T-cell (primary cell): ENCODE measurements around the gene RAE1. TPM values are rescaled to one million over a fixed set of nuclear protein-coding genes. Genes with fewer than 3 reads are reported as not detected.
A peak's percentile ranks its signal among the peaks of the same experiment; 100 is the strongest.

Source experiments
- ATAC-seq, 4 experiments: fragments of 200-7000 bp in 3 of 4; fragments of 150-1000 bp in 1 of 4; cut with Tn5 transposase; replicated peaks in 1 of 4; 1 replicate in 3 of 4; 2 replicates in 1 of 4; pipeline ENCODE4 v1.10.0; 2021; ENCODE audit warnings: moderate library complexity in 3 of 4, mild to moderate bottlenecking in 2 of 4, moderate number of reproducible peaks in 1 of 4
- CTCF ChIA-PET, 2 donors: fragments of 300-600 bp; sonication (Branson Sonifier 250); formaldehyde crosslinking; loops; one replicate each; lab custom pipeline; 2022; ENCODE audit warnings: antibody characterized with exemption in 2 of 2; lab: Charles Lee
- POLR2A ChIA-PET, 2 donors: fragments of 300-600 bp; sonication (Branson Sonifier 250); formaldehyde crosslinking; loops; one replicate each; lab custom pipeline; 2022; ENCODE audit warnings: antibody characterized with exemption in 2 of 2; lab: Charles Lee
- DNase-seq, 35 experiments: peaks; one replicate each; pipeline versions ENCODE4 v3.0.0 to v3.0.0-alpha.2; 2013 to 2023
- H3K27ac ChIP-seq: one replicate; pipeline ENCODE4 v1.5.1; 2013; ENCODE audit warnings: low read length
- H3K27me3 ChIP-seq, 2 experiments: replicated peaks in 1 of 2; 1 replicate in 1 of 2; 2 replicates in 1 of 2; pipeline versions ENCODE4 v1.6.1 to v1.7.0; 2013; ENCODE audit warnings: low read length in 1 of 2, mixed read lengths in 1 of 2; ENCODE audit not compliant: control insufficient read depth in 2 of 2, insufficient read depth in 2 of 2; ENCODE audit errors: extremely low read depth in 1 of 2
- H3K36me3 ChIP-seq, 2 donors: 1 replicate in 1 of 2; 2 replicates in 1 of 2; pipeline versions ENCODE4 v1.6.1 to v1.7.0; 2013; ENCODE audit warnings: low read length in 1 of 2; ENCODE audit not compliant: control insufficient read depth in 2 of 2, insufficient read depth in 1 of 2; ENCODE audit errors: extremely low read depth in 1 of 2
- H3K4me1 ChIP-seq, 2 experiments: 1 replicate in 1 of 2; 2 replicates in 1 of 2; pipeline versions ENCODE4 v1.6.1 to v1.7.0; 2013; ENCODE audit warnings: low read length in 2 of 2, mixed read lengths in 1 of 2; ENCODE audit not compliant: insufficient read depth in 2 of 2, control insufficient read depth in 1 of 2; ENCODE audit errors: extremely low read depth in 1 of 2
- H3K4me3 ChIP-seq, 2 donors: 1 replicate in 1 of 2; 2 replicates in 1 of 2; pipeline versions ENCODE4 v1.5.1 to v1.7.0; 2013; ENCODE audit warnings: mild to moderate bottlenecking in 2 of 2, low read length in 1 of 2, moderate library complexity in 1 of 2; ENCODE audit not compliant: control insufficient read depth in 1 of 2; ENCODE audit errors: extremely low read depth in 1 of 2
- H3K9me3 ChIP-seq: 2 replicates; pipeline ENCODE4 v1.7.0; 2013
- H3K27ac Mint-ChIP-seq, 2 donors: one replicate each; pipeline ENCODE4 v1.8.0; 2020 to 2021; ENCODE audit warnings: mild to moderate bottlenecking in 2 of 2, mixed read lengths in 2 of 2
- H3K27me3 Mint-ChIP-seq, 2 donors: one replicate each; pipeline ENCODE4 v1.8.0; 2021 to 2022; ENCODE audit warnings: mixed read lengths in 2 of 2
- H3K36me3 Mint-ChIP-seq: one replicate; pipeline ENCODE4 v1.8.0; 2021; ENCODE audit warnings: mixed read lengths
- H3K4me1 Mint-ChIP-seq, 3 donors: one replicate each; pipeline ENCODE4 v1.8.0; 2020 to 2022; ENCODE audit warnings: mixed read lengths in 3 of 3, mild to moderate bottlenecking in 1 of 3
- H3K4me3 Mint-ChIP-seq, 3 donors: one replicate each; pipeline ENCODE4 v1.8.0; 2020 to 2022; ENCODE audit warnings: mild to moderate bottlenecking in 3 of 3, mixed read lengths in 3 of 3, moderate library complexity in 3 of 3
- H3K9me3 Mint-ChIP-seq, 3 donors: one replicate each; pipeline ENCODE4 v1.8.0; 2020 to 2022; ENCODE audit warnings: mixed read lengths in 3 of 3
- WGBS: methylation state at CpG from one replicate; pipeline ENCODE4 v1.1.5; 2013; ENCODE audit warnings: missing lambda C conversion rate; ENCODE audit not compliant: insufficient coverage; 5-methylcytosine and 5-hydroxymethylcytosine counted together
- total RNA-seq, 35 experiments: library from RNA in 6 of 35; stranded (reverse) in 6 of 35; fragments of 120-200 nt in 1 of 35; gene quantifications; one replicate each; pipeline versions ENCODE4 v1.2.1 to v1.2.4 and lab custom pipeline; 2013 to 2026

RAE1 gene
- total RNA-seq, 5 donors from 2014 or later (not counting 1 experiment from before 2014, with no cell fraction given) = 29.0 to 41.1 (median 29.4) TPM

DNA sequence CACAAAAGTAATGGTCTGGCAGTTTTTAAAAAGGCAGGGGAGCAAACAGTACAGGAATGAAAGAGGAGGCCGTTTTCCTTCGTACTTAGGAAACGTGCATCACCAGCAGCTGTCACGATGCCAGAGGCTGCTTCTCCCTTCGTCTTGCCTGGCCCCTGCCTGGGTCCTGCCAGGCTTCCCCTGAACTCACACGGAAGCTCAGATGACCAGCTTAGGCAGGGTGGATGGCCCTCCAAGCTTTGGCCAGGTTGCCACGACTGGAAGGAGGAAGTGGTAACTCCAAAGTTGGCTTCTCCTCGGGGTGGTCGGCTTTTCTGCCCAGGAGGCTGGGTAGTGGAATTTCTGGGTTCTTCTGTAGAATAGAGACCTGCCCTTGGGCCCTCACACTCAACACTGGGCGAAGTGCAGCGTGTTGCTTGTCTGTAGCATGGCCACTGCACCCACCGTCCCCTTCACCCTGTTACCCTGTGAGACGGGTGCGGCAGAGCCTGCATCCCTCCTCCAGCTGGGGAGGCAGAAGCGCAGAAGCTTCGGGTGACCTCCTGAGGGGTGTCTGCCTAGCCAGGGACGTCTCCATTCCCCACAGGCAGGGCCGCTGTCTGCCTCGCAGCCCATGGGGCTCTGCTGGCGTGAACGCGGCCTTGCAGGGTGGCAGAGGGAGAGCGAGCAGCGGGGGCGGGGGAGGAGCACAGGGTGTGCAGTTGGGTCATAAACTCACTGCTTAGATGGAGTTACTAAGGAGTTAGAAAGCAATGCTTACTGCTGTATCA lies 21.7 kb downstream of the RAE1 start:
- CTCF ChIA-PET = interaction anchor here in 1 of 2 donors (1.2 kb wide), 1 partner anchor 13 kb away, joined by 3 read pairs; no protein-coding TSS in a partner anchor

DNA sequence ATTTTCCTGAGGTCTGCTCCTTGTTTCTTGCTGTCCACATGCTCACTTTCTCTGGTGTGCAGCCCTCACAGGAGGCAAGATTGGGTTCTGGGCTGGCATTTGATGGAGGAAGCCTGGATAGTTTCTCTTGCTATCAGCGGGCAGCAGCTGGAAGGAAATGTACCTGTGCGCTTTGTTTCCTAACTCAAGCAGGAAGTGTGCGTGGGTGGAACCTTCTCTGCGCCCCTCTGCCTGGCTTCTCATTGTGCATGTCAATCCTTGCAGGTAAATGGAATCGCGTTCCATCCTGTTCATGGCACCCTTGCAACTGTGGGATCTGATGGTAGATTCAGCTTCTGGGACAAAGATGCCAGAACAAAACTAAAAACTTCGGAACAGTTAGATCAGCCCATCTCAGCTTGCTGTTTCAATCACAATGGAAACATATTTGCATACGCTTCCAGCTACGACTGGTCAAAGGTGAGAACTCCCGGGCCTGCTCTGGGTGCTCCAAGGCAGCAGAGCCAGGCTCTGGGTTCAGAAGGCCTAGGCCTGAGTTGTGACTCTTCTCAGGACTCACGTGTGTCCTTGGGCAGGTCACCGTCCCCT lies 23.4 kb downstream of the RAE1 start:
- ChIA-PET CTCF (no interaction called here), POLR2A (interaction anchor here in 1 of 2 donors (0.7 kb wide), 1 partner anchor 25 kb away, joined by 3 read pairs; no protein-coding TSS in a partner anchor)
- no peaks in the 10 kb centered on the region for H3K27me3 Mint-ChIP-seq
- H3K27ac ChIP-seq = no peak overlapping the region
- no peaks in the 10 kb centered on the region for H3K27me3 ChIP-seq
- no peaks in the 10 kb centered on the region for H3K9me3 ChIP-seq
- ATAC-seq = peak in 2 of 4 experiments; percentile 46 to 50
- peaks cover 22 to 28% (median 25%) of the 10 kb centered on the region in 3 donors for H3K4me1 Mint-ChIP-seq
- H3K36me3 Mint-ChIP-seq = peaks cover 75% of the 10 kb centered on the region
- H3K27ac Mint-ChIP-seq = peak overlapping the region; percentile 34 to 73
- H3K4me1 ChIP-seq = peaks cover 0 to 11% of the 10 kb centered on the region in 2 experiments
- no peak for DNase-seq
- WGBS = 47% methylated on average over 12 of the region's 12 CpGs
- H3K9me3 Mint-ChIP-seq = no peaks in the 10 kb centered on the region
- H3K36me3 ChIP-seq = peaks cover 26 to 92% of the 10 kb centered on the region in 2 donors
- H3K4me3 Mint-ChIP-seq = peak overlapping the region in 1 of 3 donors; percentile 33
- no peak overlapping the region for H3K4me3 ChIP-seq

More for the DNA sequence above, 21.7 kb downstream of the RAE1 start:
- no peak for DNase-seq
- Mint-ChIP-seq H3K4me1 (peaks cover 22 to 28% (median 25%) of the 10 kb centered on the region in 3 donors), H3K27me3 (no peaks in the 10 kb centered on the region), H3K9me3 (no peaks in the 10 kb centered on the region), H3K4me3 (no peak overlapping the region), H3K36me3 (peaks cover 78% of the 10 kb centered on the region), H3K27ac (no peak overlapping the region)
- peaks cover 25 to 94% of the 10 kb centered on the region in 2 donors for H3K36me3 ChIP-seq
- POLR2A ChIA-PET = interaction anchor here in 1 of 2 donors (0.6 kb wide), 1 partner anchor 810 kb away, joined by 3 read pairs; no protein-coding TSS in a partner anchor
- H3K4me3 ChIP-seq = no peak overlapping the region
- no peaks in the 10 kb centered on the region for H3K9me3 ChIP-seq
- no peak overlapping the region for H3K27ac ChIP-seq
- ATAC-seq = no peak
- H3K4me1 ChIP-seq = peaks cover 0 to 11% of the 10 kb centered on the region in 2 experiments
- WGBS = 95% methylated on average over 23 of the region's 25 CpGs
- H3K27me3 ChIP-seq = no peaks in the 10 kb centered on the region

DNA sequence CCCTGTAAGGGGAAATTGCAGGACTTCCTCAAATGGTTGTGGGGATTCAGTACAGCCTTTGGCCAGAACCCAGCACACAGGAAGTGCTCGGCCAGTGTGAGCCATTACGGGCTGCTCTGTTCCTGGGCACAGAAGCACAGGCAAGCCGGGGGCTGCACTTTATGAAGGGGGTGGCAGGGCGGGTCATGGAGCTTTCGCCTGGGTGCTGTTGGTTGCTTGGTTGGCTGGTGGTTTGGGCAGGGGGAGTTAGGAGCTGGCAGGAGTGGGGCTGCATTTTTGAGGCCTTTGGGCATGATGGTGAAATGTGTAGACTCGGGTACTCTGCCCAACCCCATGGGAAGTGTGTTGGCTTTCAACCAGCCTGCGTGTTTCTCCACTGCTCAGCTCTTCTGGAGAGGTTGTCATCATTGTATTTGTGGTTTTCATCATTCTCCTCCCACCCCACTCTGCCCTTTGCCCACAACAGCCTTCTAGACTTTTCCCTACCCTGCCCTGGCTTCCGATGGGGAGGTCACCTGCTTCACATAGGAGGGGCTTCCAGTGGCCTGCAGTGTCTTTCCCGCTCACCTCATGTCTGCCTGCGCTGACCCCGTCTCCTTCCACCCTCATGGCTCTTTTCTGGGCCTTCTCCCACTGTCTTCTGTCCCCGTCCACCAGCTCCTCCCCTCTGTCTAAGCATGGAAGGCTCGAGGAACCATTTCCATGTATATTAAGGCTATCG lies 24.0 kb downstream of the RAE1 start:
- no peak overlapping the region for H3K4me3 Mint-ChIP-seq
- peak overlapping the region in 1 of 2 donors; percentile 61 for H3K27ac Mint-ChIP-seq
- H3K4me1 Mint-ChIP-seq = peaks cover 22 to 28% (median 25%) of the 10 kb centered on the region in 3 donors
- DNase-seq (no peak), ATAC-seq (no peak)
- H3K36me3 Mint-ChIP-seq = peaks cover 72% of the 10 kb centered on the region
- Histone ChIP-seq H3K36me3 (peaks cover 19 to 89% of the 10 kb centered on the region in 2 donors), H3K27ac (no peak overlapping the region), H3K27me3 (no peaks in the 10 kb centered on the region), H3K9me3 (no peaks in the 10 kb centered on the region), H3K4me1 (peaks cover 0 to 11% of the 10 kb centered on the region in 2 experiments), H3K4me3 (no peak overlapping the region)
- ChIA-PET POLR2A (interaction anchor here in 1 of 2 donors (0.7 kb wide), 1 partner anchor 25 kb away, joined by 3 read pairs; no protein-coding TSS in a partner anchor), CTCF (interaction anchor here in 1 of 2 donors (0.6 kb wide), 1 partner anchor 871 kb away, joined by 3 read pairs; no protein-coding TSS in a partner anchor)
- no peaks in the 10 kb centered on the region for H3K27me3 Mint-ChIP-seq
- WGBS = 99% methylated on average over 9 of the region's 14 CpGs
- H3K9me3 Mint-ChIP-seq = no peaks in the 10 kb centered on the region

DNA sequence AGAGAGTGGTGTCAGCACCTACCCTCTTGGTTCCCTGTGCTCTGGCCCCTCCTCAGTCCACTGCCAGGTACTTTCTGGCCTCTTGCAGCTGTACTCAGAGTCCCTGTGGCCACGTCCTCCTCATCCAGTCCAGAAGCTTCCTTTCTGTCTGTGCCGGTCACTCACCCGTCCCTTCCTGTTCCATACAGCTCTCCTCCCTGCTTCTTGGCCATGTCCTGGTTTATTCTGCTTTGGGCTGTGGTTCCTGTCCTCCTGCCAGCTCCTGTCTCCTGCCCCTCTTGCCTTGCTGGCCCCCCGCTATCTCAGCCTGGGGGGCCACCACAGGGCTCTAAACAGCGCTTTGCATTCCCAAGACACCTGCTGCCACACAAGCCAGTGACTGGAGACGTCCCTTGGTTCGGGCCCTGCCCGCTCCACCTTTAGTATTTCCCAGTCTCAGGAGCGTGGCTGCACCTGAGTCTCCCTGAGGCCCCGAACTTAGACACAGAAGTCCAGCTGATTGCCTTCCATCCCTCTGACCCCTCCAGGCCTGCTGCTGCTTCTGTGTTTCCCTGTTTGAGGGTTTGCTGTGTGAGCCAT lies 24.7 kb downstream of the RAE1 start:
- H3K9me3 Mint-ChIP-seq = no peaks in the 10 kb centered on the region
- H3K27me3 Mint-ChIP-seq = no peaks in the 10 kb centered on the region
- H3K27ac Mint-ChIP-seq = peak overlapping the region in 1 of 2 donors; percentile 61
- Histone ChIP-seq H3K4me3 (no peak overlapping the region), H3K4me1 (peaks cover 0 to 11% of the 10 kb centered on the region in 2 experiments), H3K27me3 (no peaks in the 10 kb centered on the region), H3K9me3 (no peaks in the 10 kb centered on the region), H3K27ac (no peak overlapping the region), H3K36me3 (peaks cover 19 to 89% of the 10 kb centered on the region in 2 donors)
- no peak for DNase-seq
- CTCF ChIA-PET = interaction anchor here in 1 of 2 donors (0.5 to 0.6 kb wide), 2 partner anchors 626 to 870 kb away, joined by 3 read pairs; no protein-coding TSS in a partner anchor
- no peak overlapping the region for H3K4me3 Mint-ChIP-seq
- ATAC-seq = no peak
- POLR2A ChIA-PET = no interaction called here
- peaks cover 66% of the 10 kb centered on the region for H3K36me3 Mint-ChIP-seq
- 96% methylated on average over 5 of the region's 10 CpGs for WGBS
- H3K4me1 Mint-ChIP-seq = peaks cover 22 to 28% (median 25%) of the 10 kb centered on the region in 3 donors

DNA sequence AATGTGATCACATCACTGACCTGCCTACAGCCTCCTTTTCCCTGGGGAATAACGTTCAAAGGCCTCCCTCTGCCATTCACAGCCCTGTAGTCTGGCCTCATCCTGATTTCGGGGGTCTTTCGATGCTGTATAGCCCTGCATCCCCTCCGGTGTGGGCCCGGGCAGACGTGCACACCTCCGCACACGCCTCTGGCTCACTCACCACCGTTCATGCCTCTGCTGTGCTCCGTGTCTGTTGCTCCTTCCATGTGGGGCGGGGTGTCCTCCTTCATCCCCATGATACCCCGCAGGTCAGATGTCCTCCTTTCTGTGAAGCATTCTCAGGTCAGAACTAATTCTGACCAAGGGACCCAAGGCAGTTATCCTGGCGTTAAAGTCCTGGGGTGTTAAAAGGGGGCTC lies 26.3 kb downstream of the RAE1 start:
- ChIA-PET CTCF (interaction anchor here in 1 of 2 donors (1.1 kb wide), 1 partner anchor 122 kb away, joined by 3 read pairs; no protein-coding TSS in a partner anchor), POLR2A (no interaction called here)
- ATAC-seq = no peak
- Mint-ChIP-seq H3K27ac (no peak overlapping the region), H3K36me3 (peaks cover 53% of the 10 kb centered on the region), H3K4me1 (peaks cover 29 to 36% (median 33%) of the 10 kb centered on the region in 3 donors), H3K4me3 (no peak overlapping the region), H3K27me3 (no peaks in the 10 kb centered on the region), H3K9me3 (no peaks in the 10 kb centered on the region)
- 85% methylated on average over 11 of the region's 13 CpGs for WGBS
- DNase-seq = no peak
- H3K27ac ChIP-seq = no peak overlapping the region
- H3K36me3 ChIP-seq = peaks cover 16 to 79% of the 10 kb centered on the region in 2 donors
- H3K27me3 ChIP-seq = no peaks in the 10 kb centered on the region
- H3K9me3 ChIP-seq = no peaks in the 10 kb centered on the region
- peaks cover 0 to 15% of the 10 kb centered on the region in 2 experiments for H3K4me1 ChIP-seq
- H3K4me3 ChIP-seq = no peak overlapping the region
